ENCODE measurements around the gene NFIB.

NFIB gene

DNA sequence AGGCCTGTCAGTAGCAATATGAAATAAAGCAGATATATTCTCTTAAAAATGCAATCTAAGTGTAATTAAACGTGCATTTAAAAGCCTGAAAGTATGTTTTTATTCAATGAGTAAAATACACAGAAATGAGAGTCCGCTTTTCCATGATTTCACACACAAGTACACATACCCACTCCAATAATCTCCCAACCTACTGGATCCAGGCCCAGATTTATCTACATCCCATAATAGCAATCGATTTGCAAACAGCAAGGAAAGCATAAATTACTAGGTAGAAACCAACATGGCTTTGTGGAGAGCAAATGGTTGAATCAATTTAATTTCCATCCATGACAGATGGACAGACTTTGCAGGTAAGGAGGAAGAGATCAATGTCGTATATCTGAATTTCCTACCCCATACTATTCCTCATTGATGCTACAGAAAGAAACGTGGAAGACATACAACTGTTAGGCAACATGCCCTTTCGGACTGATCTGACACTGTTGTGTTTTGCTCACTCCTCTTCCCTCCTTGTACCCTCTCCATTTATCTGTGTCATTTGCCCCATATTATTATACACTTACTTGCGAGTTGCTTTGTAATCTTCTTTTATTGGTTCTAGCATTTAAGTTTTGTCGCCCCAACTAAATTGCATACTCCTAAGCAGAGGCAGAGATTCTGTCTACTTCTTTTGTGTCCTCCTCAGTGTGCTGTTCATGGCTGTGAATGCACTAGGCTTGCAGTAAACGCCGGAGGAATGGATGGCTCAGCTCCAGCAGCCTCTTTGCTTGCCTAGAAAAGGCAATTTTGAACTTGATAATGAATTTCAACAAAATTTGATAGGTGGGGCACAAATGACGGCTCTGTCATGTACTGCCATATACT lies 133.6 kb downstream of the NFIB start:
- DNase-seq (ENCODE audit: low spot score in 2 of 2) (no peak), ATAC-seq (no peak)
- Mint-ChIP-seq H3K9me3 (no peaks in the 10 kb centered on the region), H3K4me1 (no peaks in the 10 kb centered on the region), H3K27ac (no peak overlapping the region), H3K36me3 (no peaks in the 10 kb centered on the region), H3K4me3 (no peak overlapping the region)

DNA sequence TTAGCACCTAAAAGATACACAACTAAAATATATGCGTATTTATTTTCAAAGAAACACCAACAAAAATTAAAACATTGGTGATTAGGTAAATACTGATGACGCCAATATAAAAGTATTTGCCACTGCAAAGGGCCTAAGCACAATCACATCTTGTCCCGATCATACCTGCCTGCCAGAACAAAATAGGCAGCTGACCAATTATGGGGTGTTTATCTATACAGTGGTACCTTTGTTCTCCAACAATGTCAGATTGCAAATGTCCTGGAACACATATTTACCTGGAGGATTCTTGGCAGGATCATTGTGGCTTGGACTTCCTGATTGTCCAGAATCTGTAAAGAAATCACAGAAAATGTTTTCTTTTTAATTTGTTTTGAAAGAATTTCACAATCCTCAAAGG lies 134.5 kb downstream of the NFIB start:
- Mint-ChIP-seq H3K4me1 (no peaks in the 10 kb centered on the region), H3K4me3 (no peak overlapping the region), H3K9me3 (no peaks in the 10 kb centered on the region), H3K36me3 (no peaks in the 10 kb centered on the region), H3K27ac (no peak overlapping the region)
- no peak for DNase-seq (ENCODE audit: low spot score in 2 of 2)
- no peak for ATAC-seq

DNA sequence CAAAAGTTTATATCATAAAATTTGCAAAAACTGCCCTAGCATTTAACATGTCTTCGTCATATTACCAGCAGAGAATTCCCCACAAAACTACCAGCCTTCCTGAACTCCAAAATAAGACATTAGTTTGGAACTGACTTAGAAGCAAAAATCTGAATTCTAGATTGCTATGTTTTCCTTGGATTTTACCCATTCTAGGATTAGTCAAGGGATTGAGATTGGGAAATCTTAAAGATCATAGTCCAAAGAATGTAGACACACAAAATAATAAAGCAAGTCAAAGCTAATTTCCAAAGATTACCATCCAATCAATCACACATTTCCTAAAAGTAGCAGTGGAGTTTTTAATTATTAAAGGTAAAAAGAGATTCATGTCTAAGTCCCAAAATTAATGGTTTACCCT lies 138.2 kb downstream of the NFIB start:
- no peaks in the 10 kb centered on the region for H3K36me3 Mint-ChIP-seq
- H3K9me3 Mint-ChIP-seq: no peaks in the 10 kb centered on the region
- no peaks in the 10 kb centered on the region for H3K4me1 Mint-ChIP-seq
- DNase-seq (ENCODE audit: low spot score in 2 of 2): no peak
- H3K27ac Mint-ChIP-seq: no peak overlapping the region
- no peak for ATAC-seq
- H3K4me3 Mint-ChIP-seq: no peak overlapping the region

DNA sequence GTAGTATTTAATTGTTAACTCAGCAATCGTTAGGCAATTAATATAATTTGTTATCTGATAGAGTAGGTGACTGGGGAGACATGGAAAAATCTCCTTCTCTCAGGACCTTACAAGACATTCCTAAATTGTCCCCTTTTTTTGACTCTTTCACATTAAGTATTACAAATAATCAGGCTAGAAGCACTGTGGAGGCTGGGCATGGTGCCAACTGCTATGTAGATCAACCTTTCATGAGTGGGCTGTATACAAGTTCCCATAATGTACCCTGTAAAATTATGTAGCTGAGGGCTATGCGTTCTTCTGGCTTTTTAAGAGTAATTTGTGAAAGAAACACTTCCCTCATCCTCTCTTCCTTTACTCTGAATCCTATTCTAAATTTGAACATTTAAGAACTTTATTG lies 140.2 kb downstream of the NFIB start:
- Mint-ChIP-seq H3K36me3 (no peaks in the 10 kb centered on the region), H3K4me3 (no peak overlapping the region), H3K27ac (no peak overlapping the region), H3K4me1 (no peaks in the 10 kb centered on the region), H3K9me3 (no peaks in the 10 kb centered on the region)
- ATAC-seq (no peak), DNase-seq (ENCODE audit: low spot score in 2 of 2) (no peak)

DNA sequence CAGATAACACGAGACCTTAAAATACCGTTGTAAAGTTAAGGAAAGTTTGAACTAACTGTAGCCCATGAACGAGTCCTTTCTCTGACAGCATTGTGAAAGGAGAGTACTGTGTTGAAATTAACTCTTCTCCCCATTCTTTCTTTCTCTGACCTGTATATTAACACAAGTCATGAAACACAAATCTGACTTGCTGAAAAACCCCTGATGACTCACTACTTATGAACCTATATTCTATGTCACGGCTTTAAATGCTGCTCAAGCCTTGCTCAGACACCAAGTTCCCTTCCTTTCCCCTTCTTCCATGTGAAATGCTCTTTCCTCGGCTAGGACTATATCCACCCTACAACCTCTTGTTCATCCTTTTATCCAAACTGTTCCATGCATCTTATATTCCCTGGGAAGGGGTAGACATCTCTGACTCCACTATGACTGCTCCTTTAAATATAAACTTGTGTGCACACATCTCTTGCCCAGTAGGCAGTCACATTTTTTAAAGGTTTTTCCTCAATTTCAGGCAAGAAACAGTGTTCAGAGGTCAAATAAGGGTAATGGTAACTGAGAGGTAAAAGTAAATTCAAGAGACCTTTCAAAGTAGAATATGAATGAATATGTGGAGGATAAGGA lies 142.9 kb downstream of the NFIB start:
- Mint-ChIP-seq H3K27ac (no peak overlapping the region), H3K4me3 (no peak overlapping the region), H3K9me3 (no peaks in the 10 kb centered on the region), H3K4me1 (no peaks in the 10 kb centered on the region), H3K36me3 (no peaks in the 10 kb centered on the region)
- DNase-seq (ENCODE audit: low spot score in 2 of 2) (no peak), ATAC-seq (peak; percentile 63)

DNA sequence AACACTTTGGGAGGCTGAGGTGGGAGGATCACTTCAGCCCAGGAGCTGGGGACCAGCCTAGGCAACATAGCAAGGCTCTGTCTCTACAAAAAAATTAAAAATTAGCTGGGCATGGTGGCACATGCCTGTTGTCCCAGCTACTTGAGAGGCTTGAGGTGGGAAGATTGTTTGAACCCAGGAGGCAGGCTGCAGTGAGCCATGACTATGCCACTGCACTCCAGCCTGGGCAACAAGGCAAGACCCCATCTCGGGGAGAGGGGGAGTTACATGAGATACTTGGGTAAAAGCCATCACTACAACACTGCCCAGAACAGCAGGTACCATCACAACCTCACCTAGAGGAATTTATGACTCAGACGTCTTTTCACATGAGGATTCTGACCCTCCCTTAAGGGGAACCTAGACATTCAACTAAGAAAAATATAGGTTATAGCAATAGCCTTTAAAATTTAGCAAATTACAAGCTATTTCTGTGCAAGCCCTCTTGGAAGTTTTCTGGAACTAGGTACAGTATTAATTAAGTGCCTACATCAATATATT lies 143.5 kb downstream of the NFIB start:
- no peak for ATAC-seq
- no peaks in the 10 kb centered on the region for H3K4me1 Mint-ChIP-seq
- H3K4me3 Mint-ChIP-seq: no peak overlapping the region
- DNase-seq (ENCODE audit: low spot score in 2 of 2): no peak
- no peaks in the 10 kb centered on the region for H3K9me3 Mint-ChIP-seq
- H3K36me3 Mint-ChIP-seq: no peaks in the 10 kb centered on the region
- H3K27ac Mint-ChIP-seq: no peak overlapping the region

DNA sequence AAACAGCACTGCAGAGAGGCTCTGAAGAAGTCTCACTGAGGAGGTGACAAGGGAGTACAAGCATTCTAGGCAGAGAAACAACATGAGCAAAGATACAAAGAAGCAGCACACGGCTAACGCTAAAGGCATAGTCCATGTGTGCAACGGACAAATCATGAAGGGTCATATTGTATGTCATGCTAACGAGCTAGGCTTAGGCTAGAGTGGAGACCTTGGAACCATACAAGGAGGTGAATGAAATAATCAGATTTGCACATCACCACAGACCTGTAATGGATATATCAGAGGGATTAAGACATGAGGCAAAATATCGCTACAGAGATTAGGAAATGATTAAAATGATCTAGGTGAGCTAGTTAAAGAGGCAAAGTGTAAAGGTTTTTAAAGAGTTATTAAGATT lies 145.6 kb downstream of the NFIB start:
- peaks cover 3% of the 10 kb centered on the region for H3K9me3 Mint-ChIP-seq
- no peaks in the 10 kb centered on the region for H3K4me1 Mint-ChIP-seq
- no peak overlapping the region for H3K27ac Mint-ChIP-seq
- ATAC-seq (no peak), DNase-seq (ENCODE audit: low spot score in 2 of 2) (no peak)
- H3K36me3 Mint-ChIP-seq: no peaks in the 10 kb centered on the region
- H3K4me3 Mint-ChIP-seq: no peak overlapping the region

DNA sequence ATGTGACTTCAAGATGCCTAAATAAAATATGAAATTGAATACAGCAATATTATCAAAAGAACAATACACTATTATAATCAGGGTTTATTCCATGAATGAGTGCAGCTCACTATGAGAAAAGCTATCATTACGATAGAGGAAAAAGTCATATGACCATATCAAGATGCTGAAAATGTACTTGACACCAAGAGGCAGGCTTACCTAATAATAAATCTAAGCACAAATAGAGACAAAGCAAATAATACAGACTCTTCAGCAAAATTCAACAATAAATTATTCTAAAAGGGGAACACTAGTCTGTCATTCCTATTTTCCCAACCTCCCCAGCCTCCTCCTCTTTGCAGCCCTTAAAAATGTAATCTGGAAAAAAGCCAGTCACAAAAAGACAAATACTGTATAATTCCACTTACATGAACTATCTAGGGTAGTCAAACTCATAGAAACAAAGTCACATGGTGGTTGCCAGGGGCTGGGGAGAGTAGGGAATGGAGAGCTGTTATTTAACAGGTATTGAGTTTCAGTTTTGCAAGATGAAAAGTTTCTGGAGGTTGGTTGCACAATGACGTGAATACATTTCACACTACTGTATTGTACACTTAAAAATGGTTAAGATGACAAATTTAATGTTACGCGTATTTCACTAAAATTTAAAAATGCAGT lies 148.4 kb downstream of the NFIB start:
- H3K36me3 Mint-ChIP-seq: no peaks in the 10 kb centered on the region
- peaks cover 3% of the 10 kb centered on the region for H3K9me3 Mint-ChIP-seq
- H3K4me1 Mint-ChIP-seq: no peaks in the 10 kb centered on the region
- no peak for DNase-seq (ENCODE audit: low spot score in 2 of 2)
- H3K27ac Mint-ChIP-seq: no peak overlapping the region
- ATAC-seq: no peak
- no peak overlapping the region for H3K4me3 Mint-ChIP-seq

DNA sequence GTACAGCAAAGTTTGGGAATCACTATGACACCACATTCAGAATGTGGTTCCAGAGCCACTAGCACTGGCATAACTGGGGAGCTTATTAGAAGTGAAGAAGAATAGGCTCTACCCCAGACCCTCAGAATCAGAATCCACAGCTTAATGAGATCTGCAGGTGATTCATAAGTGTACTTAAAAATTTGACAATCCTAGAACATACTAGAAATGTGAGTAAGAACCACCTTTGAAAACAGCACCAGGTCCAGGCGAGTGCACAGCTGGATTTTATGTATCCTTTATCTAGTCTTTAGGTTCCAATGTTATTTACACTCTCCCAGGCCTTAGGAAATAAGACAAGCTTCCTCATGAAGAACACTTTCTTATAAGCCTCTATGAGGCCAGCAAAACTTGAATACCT lies 149.0 kb downstream of the NFIB start:
- no peaks in the 10 kb centered on the region for H3K36me3 Mint-ChIP-seq
- no peak overlapping the region for H3K4me3 Mint-ChIP-seq
- no peaks in the 10 kb centered on the region for H3K4me1 Mint-ChIP-seq

DNA sequence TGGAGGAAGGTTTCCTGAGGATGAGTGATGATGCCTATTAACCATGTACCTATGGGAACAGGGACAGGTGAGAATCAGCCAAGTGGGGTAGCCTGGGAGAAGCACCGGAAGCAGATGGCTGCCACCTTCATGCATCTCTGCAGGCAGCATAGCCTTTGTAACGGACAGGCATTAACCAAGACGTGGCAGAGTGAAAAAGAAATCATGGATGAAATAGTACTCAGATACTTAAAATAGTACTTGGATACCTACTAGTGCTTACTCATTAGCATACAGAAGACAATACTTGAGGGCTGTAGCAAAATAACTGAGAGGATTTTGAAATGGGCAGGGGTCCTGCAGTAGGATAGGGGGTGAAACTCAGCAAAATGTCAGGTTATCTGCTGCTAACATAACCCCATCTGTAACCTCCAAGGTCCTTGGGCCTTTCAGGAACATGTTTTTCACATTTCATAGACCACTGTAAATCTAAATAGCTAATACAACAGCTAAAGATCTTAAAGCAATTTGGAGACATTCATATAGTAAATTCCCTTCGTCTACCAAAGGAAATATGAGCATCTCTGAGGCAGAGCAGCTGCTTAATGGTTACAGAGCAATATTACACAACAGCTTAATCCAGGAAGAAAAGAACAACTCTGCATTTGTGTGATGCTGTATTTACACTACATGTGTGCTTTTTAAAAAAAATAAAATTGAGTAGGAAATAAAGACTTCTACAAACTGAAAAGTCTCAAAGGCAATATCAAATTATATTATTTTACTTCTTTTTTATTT lies 154.3 kb downstream of the NFIB start:
- Mint-ChIP-seq H3K4me3 (no peak overlapping the region), H3K36me3 (no peaks in the 10 kb centered on the region), H3K27ac (no peak overlapping the region), H3K9me3 (peaks cover 3% of the 10 kb centered on the region), H3K4me1 (no peaks in the 10 kb centered on the region)
- DNase-seq (ENCODE audit: low spot score in 2 of 2) (no peak), ATAC-seq (no peak)

More for the DNA sequence above, 149.0 kb downstream of the NFIB start:
- no peak for DNase-seq (ENCODE audit: low spot score in 2 of 2)
- ATAC-seq: no peak
- Mint-ChIP-seq H3K27ac (no peak overlapping the region), H3K9me3 (peaks cover 3% of the 10 kb centered on the region)

DNA sequence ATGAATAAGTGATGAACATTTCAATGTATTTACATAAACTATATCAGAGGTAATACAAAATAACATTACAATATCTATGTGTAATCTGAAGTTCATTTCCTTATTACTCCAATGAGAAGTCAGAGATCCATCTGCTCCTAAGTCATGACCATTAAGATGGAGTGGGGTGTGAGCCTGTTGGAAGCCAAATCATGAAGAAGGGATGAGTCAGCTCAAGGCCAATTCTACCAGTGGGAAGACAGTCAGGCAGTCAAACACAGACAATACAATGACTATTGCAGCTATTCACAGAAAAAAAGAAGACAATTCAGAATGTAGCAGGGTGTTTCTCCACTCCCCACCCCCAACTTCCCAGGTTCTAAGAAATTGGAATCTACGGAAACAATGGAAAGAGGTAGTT lies 155.0 kb downstream of the NFIB start:
- H3K4me3 Mint-ChIP-seq: no peak overlapping the region
- DNase-seq (ENCODE audit: low spot score in 2 of 2): no peak
- ATAC-seq: no peak
- no peaks in the 10 kb centered on the region for H3K4me1 Mint-ChIP-seq
- H3K36me3 Mint-ChIP-seq: no peaks in the 10 kb centered on the region
- H3K9me3 Mint-ChIP-seq: peaks cover 3% of the 10 kb centered on the region
- H3K27ac Mint-ChIP-seq: no peak overlapping the region

DNA sequence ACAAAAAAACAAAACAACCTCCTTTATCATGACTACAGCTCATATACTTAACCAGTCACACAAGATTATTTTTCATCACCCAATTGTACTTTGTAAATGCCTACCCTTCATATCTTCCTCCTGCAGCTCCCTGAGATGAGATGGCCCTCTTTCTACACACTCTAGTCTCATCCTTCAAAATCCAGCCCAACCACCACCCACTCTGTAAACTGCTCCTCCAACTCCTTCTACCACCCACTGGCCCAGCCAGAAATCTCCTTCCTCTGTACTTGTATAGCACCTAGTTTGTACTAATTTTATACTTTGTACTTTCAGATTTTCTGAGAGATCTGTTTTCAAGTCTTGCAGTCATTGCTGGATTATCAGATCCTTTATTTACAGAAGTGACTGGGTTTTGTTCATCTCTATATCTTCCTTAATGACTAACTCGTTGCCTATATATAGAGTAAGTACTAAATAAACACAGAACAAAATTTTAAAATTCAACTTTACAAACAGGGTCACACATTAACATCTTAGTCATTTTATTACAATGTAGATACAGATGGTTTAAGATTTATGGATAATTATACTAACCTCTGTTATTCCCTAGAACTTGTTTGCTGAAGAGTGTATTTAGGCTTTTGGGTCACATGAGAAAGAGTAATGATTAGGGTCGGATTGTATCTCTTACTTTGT lies 155.7 kb downstream of the NFIB start:
- no peak overlapping the region for H3K4me3 Mint-ChIP-seq
- ATAC-seq: no peak

DNA sequence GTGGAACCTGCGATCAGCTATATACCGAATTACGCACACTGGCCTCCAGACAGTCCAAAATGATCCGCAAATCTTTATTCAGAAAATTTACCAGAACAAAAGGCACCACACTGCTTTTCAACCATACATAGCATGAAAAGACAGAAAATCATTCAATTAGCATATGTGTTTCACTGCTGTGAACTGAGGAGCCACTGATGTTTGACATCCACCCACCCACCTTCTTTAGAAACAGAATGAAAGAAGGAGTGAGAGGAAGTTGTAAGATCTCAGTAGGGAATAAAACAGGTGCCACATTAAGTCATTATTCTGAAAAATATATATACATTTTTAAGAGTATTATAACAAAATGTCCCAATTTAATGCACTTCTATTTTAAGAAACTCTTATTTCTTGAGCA lies 156.8 kb downstream of the NFIB start:
- Mint-ChIP-seq H3K4me3 (no peak overlapping the region), H3K27ac (no peak overlapping the region), H3K4me1 (no peaks in the 10 kb centered on the region), H3K9me3 (no peaks in the 10 kb centered on the region), H3K36me3 (no peaks in the 10 kb centered on the region)
- ATAC-seq: no peak
- no peak for DNase-seq (ENCODE audit: low spot score in 2 of 2)

More for the DNA sequence above, 155.7 kb downstream of the NFIB start:
- DNase-seq (ENCODE audit: low spot score in 2 of 2): no peak
- Mint-ChIP-seq H3K36me3 (no peaks in the 10 kb centered on the region), H3K27ac (no peak overlapping the region), H3K4me1 (no peaks in the 10 kb centered on the region), H3K9me3 (no peaks in the 10 kb centered on the region)

DNA sequence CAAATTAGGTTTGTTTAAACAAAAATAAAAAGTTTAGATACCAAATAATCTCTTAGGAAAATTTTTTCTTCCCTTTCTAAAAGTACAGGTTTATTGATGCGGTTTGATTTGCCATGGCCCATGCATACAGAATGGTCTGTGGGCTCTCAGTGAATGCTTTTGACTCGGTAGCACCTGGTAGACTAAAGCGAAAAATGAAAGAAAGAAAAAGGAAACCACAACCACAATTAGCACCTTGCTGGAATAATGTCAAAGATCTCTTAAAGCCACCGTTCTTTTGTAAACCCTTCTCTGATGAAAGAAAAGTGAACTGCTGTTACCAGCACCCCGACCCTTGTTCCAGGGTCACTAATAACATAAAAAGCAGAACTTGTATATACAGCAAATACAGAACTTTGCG lies 157.9 kb downstream of the NFIB start:
- no peak overlapping the region for H3K4me3 Mint-ChIP-seq
- no peak for ATAC-seq
- DNase-seq (ENCODE audit: low spot score in 2 of 2): no peak
- no peaks in the 10 kb centered on the region for H3K4me1 Mint-ChIP-seq
- H3K27ac Mint-ChIP-seq: no peak overlapping the region
- H3K9me3 Mint-ChIP-seq: no peaks in the 10 kb centered on the region
- H3K36me3 Mint-ChIP-seq: no peaks in the 10 kb centered on the region

DNA sequence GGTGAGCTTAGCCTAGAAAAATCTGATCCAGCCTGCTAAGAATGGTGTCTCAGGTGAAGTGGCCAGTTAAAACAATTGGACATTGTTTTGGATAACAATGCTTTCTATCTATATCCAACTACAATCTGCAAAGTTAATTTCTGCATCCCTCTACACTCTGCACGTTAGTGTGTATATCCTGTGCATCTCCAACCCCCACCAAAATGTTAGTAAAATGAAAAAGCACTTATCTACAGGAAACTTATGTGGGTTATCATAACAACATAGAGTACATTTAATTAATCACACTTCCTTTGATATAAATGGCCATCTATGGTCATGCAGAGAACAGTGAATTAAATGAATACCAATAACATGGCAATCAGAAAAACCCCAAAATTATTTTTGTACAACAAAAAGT lies 158.7 kb downstream of the NFIB start:
- Mint-ChIP-seq H3K27ac (no peak overlapping the region), H3K36me3 (no peaks in the 10 kb centered on the region), H3K4me3 (no peak overlapping the region), H3K9me3 (no peaks in the 10 kb centered on the region), H3K4me1 (no peaks in the 10 kb centered on the region)
- no peak for DNase-seq (ENCODE audit: low spot score in 2 of 2)
- no peak for ATAC-seq
